GM10847 (cell line): ENCODE results near the gene WWP2.
A peak's percentile ranks its signal among the peaks of the same experiment; 100 is the strongest.

Experiments
- POLR2A ChIP-seq: IDR thresholded peaks from 2 replicates; pipeline ENCODE4 v1.6.1; 2011; ENCODE audit not compliant: insufficient read length; ENCODE audit errors: extremely low read depth

Gene WWP2

DNA sequence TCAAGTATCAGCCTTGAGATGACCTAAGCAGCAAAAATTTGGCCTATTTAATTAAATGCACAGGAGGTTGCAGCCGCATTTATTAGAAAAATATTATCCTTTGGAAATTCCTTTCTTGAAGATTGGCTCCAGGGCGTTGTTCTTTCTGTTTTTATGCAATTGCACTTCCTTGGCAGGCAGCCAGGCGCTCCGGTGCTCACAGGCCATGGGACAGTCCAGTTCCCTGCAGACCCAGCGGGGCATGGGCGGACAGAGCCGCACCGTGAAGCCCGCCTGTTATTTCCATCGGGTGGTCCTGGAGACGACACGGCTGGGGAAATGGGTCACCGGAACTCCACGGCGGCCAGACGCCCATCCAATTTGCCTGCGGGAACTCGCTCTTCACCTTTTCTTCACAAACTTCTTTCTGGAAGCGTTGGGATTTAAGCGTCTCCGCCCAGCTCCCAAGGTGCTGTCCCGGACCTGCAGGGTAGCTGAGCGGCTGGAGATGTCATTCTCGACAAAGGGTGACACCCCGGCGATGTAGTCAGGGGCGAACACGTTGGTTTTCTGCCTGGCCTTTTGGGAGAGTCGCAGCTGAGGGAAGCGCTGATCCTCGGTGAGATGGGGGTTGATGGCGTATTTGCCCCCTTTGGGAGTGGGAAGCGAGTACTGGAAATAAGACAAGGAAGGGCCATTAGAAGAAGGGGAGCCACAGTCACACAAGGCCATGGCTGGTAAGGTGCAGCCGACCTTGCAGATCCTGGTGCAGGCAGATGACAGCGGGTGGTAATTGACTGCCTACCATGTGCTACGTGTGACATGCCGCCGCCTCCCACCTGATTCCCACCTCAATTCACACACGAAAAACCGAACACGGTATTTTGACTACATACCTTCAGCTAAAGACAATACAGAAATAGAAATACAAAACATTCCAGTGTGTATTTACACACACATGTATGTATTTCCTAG, 19.9 kb upstream of the WWP2 start:
- no peak for TF ChIP-seq POLR2A

DNA sequence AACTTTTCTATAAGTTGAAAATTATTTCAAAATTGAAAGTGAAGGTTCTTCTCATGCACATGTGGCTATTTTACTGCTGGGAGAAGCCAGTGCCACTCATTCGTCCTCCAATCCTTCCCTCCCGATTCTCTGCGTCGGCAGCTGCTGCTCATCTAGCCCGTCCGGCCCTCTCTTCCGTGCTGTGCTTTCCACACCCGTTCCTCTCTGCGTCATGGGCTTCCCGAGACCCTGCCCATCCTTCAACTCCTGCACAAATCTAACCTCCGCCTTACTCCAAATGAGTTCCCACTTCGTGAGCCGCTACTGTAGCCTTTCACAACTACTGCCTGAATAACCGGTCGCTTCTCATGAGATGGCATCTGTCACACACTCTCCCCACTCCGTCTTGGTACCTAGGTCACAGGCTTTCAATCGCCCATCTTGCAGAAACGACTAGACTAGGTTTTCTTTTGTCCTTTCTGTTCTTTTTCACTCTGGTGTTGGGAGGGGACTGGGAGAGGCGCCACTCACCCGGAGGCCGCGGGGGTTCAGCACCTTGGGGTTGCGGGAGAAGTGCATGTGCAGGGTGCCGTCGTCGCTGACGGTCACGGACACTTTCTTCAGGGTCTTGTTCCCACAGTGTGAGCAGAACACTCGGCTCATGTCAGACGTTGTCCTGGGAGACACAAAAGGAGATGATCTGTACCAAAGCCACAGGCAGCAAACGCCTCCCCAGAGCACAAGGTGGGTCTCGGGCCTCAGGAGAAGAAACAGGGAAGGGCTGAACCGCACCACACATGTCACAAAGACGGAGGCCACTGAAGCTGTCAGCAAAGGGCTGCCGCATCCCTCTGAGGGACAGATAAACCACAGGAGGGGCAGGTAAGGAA, 17.5 kb upstream of the WWP2 start:
- TF ChIP-seq POLR2A: no peak

DNA sequence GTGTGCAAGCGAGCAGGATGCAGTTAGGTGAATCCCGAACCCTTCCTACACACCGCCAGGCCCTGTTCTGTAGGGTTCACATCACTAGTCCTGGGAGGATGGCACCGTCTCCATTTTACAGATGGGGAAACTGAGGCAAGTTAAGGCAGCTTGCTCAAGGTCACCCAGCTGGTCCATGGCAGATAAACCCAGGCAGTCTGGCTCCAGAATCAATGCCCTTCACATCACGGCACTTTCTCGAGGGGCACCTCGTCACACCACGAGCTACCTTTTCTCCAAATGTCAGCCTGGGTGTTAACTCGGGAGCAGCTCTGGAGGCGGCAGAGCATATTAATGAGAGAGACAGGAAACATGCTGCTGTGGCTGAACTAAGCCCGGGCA, 16.9 kb upstream of the WWP2 start:
- TF ChIP-seq POLR2A: no peak

DNA sequence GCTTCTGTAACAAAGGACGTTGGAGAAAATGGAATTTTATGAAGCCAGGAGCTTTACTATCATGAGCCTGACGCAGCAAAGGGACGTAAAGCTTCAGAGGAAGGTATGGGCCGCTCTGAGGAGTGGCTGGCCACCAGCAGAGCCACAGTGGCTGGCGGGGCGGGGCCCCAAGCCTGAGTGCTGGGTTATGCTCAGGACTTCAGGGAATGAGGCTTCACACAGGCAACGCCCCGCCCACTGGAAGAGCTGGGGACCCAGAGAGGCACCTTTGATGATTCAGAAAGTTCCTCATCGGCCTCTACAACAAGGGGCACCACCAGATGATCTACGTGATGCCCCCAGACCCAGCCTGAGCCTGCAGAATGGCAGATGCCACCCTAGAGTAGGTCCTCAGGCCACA, 16.2 kb upstream of the WWP2 start:
- TF ChIP-seq POLR2A: no peak

DNA sequence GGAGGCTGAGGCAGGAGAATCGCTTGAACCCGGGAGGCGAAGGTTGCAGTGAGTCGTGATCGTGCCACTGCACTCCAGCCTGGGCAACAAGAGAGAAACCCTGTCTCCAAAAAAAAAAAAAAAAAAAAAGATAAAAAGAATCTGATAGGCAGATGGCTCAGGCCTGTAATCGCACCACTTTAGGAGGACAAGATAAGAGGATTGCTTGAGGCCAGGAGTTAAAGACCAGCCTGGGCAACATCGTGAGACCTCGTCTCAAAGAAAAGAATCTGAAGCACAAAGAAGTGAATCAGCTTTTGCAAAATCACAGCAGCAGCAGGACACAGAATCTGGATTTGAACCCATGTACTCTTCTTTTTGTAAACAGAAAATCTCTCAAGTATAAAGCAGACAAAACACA, 15.0 kb upstream of the WWP2 start:
- no peak for TF ChIP-seq POLR2A

DNA sequence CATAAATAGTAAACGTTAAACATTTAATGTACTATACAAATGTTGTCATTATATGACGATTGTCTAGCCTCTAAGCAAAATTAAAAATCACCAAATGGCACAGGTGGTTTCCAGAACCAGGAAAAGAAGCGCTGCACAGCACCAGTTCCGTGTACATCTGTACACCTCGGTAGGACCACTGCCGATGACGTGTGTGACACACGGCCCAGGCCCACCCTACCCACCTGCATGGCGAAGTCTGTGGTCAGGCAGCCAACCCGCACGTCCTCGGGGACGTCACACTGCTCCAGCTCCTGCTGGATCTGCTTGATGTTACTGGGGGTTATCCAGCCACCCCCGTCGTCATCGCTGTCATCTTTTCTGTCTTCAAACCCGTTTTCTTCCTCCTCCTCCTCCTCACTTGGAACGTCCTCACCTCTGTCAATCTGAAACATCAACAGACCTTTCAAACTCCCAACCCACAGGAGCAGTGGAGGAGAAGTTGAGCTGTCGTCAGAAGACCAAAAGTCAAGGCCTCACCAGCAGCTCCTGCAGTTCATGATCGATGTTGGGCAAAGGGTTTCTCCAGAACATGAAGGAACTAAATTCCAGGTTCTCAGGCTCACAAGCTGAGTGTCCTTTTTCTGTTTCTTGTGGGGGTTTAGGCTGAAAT, 13.3 kb upstream of the WWP2 start:
- no peak for TF ChIP-seq POLR2A

DNA sequence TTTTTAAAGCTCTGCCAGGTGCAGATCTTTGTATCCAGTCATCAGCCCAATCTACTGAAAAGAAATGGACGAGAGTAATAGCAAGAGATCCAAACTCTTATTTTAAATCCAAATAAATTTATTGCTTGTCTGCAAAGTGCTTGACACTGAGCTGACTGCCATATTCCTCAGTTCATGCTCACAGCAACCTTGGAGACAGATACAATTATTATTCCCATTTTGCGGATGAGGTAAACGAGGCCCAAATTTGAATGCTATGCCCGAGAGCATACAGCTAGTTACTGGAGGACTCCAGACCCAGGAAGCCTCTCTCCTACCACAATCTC, 8.0 kb upstream of the WWP2 start:
- TF ChIP-seq POLR2A: no peak

DNA sequence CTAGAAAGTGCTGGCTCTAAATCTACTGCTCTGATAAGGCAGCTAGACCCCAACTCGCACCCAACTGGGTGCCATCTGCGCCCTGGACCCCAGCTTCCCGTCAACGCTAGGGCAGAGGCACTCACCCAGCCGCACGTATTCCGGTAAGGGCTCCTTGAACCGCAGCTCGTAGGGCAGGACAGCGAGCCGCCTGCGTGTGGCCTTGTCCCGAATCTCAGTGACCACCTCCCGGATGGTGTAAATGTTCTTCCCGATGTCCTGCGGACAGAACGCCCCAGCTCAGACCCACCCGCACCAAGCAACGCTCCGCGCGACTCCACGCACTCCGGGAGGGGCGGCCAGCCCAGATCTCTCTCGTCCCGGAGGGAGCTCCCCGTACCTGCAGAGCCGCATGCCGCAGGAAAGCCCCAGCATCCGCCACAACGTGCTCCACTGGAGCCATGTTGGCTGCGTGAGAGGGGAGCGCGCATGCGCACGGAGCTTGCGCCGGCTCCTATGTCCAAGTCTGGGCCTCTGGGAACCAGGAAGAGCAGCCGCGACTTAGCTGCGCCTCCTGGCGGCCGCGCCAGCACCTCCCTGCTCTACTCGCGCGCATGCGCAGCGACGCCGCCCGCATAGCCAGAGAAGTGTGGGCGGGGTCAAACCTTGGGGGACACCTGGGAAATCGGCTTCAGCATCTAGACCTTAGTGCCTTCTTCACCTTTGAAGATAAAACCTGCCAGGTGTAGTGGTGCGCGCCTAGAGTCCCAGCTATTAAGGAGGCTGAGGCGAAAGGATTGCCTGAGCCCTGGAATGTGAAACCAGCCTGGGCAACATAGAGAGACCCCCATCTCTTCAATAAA, 7.4 kb upstream of the WWP2 start, which contains the start of gene NOB1:
Gene NOB1, minus strand, starts transcription at position 458 of the 842 bp plus-strand sequence. Its CDS starts 16 bp downstream, at position 442.
- TF ChIP-seq POLR2A: peak; percentile 96

DNA sequence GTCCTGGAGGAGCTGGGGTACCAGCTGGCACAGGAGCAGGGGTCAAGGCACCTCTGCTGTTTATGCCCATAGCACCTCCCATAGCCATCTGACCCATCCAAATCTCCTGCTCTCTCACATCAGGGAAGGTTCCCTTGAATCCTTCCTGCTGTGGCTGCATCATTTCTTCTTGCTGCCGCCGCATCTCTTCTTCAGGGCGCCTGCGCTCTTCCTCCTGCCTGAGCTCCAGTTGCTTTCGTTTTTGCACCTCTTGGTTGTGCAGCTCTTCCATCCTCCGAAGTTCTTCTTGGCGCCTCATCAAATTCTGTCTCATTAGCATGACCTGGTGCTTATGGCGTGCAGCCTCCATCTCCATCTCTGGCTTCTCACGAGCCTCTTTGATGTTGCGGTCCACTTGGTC, 5.4 kb upstream of the WWP2 start:
- TF ChIP-seq POLR2A: no peak

DNA sequence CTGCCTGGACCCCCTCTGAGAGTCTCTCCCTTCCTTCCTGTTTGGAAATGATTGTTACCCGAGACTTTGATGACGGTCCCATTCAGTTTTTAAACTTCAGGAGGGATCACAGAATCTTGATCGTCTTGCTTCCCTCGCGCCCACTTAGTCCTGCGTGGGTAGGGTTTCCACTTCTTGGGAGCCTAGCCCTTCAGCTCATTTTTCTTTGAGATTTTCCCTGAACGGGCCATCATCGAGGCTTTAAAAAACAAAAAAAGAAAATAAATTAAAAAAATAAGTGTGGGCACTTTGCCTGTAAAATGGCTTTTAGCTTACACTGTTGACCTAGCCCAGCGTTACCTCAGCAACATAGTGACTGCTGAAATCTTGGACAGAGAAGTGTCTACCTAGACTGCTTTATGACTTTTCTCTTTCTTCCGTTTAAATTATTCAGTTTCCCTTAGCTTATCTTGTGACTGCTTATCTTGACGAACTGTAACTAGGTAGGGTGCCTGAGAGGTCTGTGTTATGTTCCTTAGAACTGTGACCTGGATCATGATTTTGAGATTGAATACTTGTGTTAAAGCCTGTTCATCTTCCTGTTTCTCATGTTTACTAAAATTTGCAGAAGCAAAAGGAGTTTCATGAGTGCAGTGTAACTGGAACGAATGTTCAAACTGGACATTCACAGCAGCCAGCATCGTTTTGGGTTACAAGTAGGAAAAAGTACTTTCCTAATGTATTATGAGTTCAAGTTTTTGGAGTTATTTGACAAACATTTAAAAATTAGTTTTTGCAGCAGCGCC, 874 bp downstream of the WWP2 start:
- TF ChIP-seq POLR2A: no peak

DNA sequence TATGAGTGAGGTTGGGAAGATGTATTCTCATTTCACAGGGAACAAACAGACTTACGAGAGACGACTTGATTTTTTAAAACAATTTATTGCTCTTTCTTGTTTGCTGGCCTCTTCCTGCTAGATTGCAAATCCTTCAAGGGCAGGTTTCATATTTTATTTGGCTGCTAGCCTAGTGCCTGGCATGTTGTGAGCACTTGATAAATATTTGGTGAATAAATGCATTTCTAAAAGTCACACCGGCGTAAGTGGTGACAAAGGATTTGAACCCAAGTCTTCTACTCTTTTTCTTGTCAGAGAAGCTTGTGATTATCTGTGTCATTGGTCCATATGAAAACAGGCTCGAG, 1.4 kb downstream of the WWP2 start:
- no peak for TF ChIP-seq POLR2A

DNA sequence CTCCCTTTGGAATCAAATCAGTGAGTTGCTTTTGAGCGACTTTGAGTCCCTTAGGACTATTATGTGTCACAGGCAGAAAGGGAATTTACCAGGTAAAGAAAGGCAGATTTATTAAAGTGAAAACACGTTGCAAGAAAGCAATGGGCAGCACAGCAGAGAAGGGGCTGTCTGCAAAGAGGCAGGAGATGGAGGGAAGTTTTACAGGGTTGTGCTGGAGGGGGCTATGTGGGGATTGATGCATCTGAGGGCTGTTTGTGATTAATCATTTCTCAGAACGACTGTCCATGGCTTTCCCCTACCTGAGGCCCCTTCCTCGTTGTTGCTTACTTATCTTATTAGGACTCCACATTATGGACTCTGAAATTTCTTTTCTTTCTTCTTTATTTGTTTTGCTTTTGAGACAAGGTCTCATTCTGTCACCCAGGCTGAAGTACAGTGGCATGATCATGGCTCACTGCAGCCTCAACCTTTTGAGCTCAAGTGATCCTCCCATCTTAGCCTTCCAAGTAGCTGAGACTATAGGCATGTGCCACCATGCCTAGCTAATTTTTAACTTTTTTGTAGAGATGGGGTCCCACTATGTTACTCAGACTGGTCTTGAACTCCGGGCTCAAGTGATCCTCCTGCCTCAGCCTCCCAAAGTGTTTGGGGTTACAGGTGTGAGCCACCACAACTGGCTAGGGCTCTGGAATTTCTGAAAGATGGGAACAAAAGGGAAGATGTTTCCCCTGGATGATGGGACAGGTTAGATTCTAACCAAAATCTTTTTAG, 5.5 kb downstream of the WWP2 start:
- no peak for TF ChIP-seq POLR2A

DNA sequence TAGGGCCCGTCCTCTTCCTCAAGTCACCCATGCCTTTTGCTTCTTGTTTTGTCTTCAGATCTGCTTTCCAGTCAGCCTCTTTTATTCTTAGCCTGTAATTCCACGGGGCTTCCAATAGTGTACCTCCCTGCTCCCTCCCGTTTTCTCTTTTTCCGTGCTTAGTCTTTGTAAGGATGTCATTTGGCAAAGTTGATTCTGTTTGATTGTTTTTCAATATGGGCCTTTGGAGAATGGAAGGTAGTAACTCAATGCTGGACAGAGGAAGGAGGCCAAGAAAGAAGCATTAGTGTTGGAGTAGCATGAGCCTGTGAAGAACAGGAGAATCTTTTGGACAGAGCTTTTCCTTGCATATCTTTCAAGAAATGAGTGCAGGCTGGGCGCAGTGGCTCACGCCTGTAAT, 6.5 kb downstream of the WWP2 start:
- TF ChIP-seq POLR2A: no peak
